ENCODE results near the gene IP6K3.

The IP6K3 gene

GRCh38 chr6:33746651-33747100, at the start of gene IP6K3:
TSS of gene IP6K3 (minus strand) at chr6:33746905. CDS start at chr6:33735476, 11,429 bp downstream.
- no peak for DNase-seq (ENCODE audit: low read depth)

GRCh38 chr6:33794910-33795623, 48.4 kb upstream of the IP6K3 start:
- no peak for DNase-seq (ENCODE audit: low read depth)

GRCh38 chr6:33792981-33793380, 46.3 kb upstream of the IP6K3 start:
- DNase-seq (ENCODE audit: low read depth): no peak

GRCh38 chr6:33791620-33792019, 44.9 kb upstream of the IP6K3 start:
- no peak for DNase-seq (ENCODE audit: low read depth)

- DNase-seq (ENCODE audit: low read depth): no peak
These were observed 44.2 kb upstream of the IP6K3 start for GRCh38 chr6:33790910-33791309.

GRCh38 chr6:33790379-33790778, 43.7 kb upstream of the IP6K3 start:
- DNase-seq (ENCODE audit: low read depth): no peak

- no peak for DNase-seq (ENCODE audit: low read depth)
These were observed 42.8 kb upstream of the IP6K3 start for GRCh38 chr6:33789550-33789895.

GRCh38 chr6:33788694-33789549, 42.2 kb upstream of the IP6K3 start, which contains the start of gene LEMD2:
TSS of gene LEMD2 (minus strand) at chr6:33789130. CDS start at chr6:33789116, 14 bp downstream.
- DNase-seq (ENCODE audit: low read depth): peak; percentile 56

GRCh38 chr6:33787954-33788693, 41.4 kb upstream of the IP6K3 start:
- no peak for DNase-seq (ENCODE audit: low read depth)

- no peak for DNase-seq (ENCODE audit: low read depth)
These were observed 40.7 kb upstream of the IP6K3 start for GRCh38 chr6:33787346-33787953.

- DNase-seq (ENCODE audit: low read depth): no peak
These were observed 40.0 kb upstream of the IP6K3 start for GRCh38 chr6:33786736-33787135.

- DNase-seq (ENCODE audit: low read depth): peak; percentile 66
These were observed 39.1 kb upstream of the IP6K3 start for GRCh38 chr6:33785778-33786177.

- DNase-seq (ENCODE audit: low read depth): no peak
These were observed 38.1 kb upstream of the IP6K3 start for GRCh38 chr6:33784787-33785186.

GRCh38 chr6:33783781-33784520, 37.2 kb upstream of the IP6K3 start:
- DNase-seq (ENCODE audit: low read depth): no peak

GRCh38 chr6:33782561-33782960, 35.9 kb upstream of the IP6K3 start:
- DNase-seq (ENCODE audit: low read depth): no peak

GRCh38 chr6:33781131-33781975, 34.6 kb upstream of the IP6K3 start:
- DNase-seq (ENCODE audit: low read depth): no peak

- DNase-seq (ENCODE audit: low read depth): no peak
These were observed 33.2 kb upstream of the IP6K3 start for GRCh38 chr6:33779895-33780294.

- DNase-seq (ENCODE audit: low read depth): no peak
These were observed 32.6 kb upstream of the IP6K3 start for GRCh38 chr6:33779290-33779689.

GRCh38 chr6:33778444-33779121, 31.9 kb upstream of the IP6K3 start:
- DNase-seq (ENCODE audit: low read depth): no peak

All from GM04503 (cell line).